Lower leg skin (tissue), 4 donors: ENCODE measurements around the gene NELFB. TPM values are rescaled to one million over a fixed set of nuclear protein-coding genes. Genes with fewer than 3 reads are reported as not detected.

Source experiments
- DNase-seq, 2 donors: peaks; one replicate each; pipeline ENCODE4 v3.0.0-alpha.2; 2019; ENCODE audit warnings: low spot score in 2 of 2
- H3K4me3 ChIP-seq: fragments of 200-600 bp; sonication (generic); 2 replicates; pipeline ENCODE4 v1.5.1; 2017; ENCODE audit warnings: mild to moderate bottlenecking, low read depth; ENCODE audit not compliant: poor library complexity, severe bottlenecking
- POLR2A ChIP-seq, 2 donors: fragments of 450-650 bp; IDR thresholded peaks; one replicate each; pipeline ENCODE4 v1.6.1; 2016 to 2017; ENCODE audit warnings: antibody characterized with exemption in 2 of 2, mild to moderate bottlenecking in 1 of 2, moderate library complexity in 1 of 2
- WGBS, 2 donors: methylation state at CpG; one replicate each; pipeline ENCODE4 v1.1.5; 2018; 5-methylcytosine and 5-hydroxymethylcytosine counted together
- intact Hi-C: fragments of 100-400 bp; cut with DNase I; formaldehyde crosslinking; loops from one replicate; pipeline ENCODE4 v1.15.0; 2023; ENCODE audit warnings: low total_unique reads
- total RNA-seq, 4 donors: library from RNA; depleted of rRNA; stranded (reverse); fragments of >200 nt; gene quantifications; one replicate each; pipeline ENCODE4 v1.1.0, GENCODE V29; 2016
- TF ChIP-seq, protein P1 (sequence below), 3 donors: fragments of 450-650 bp; IDR thresholded peaks; one replicate each; pipeline ENCODE4 v1.5.1; 2016; ENCODE audit warnings: antibody characterized with exemption in 3 of 3, mild to moderate bottlenecking in 3 of 3, moderate library complexity in 2 of 3

NELFB gene
- total RNA-seq, 4 donors from 2014 or later, result 40.7 to 52.7 (median 49.9) TPM

DNA sequence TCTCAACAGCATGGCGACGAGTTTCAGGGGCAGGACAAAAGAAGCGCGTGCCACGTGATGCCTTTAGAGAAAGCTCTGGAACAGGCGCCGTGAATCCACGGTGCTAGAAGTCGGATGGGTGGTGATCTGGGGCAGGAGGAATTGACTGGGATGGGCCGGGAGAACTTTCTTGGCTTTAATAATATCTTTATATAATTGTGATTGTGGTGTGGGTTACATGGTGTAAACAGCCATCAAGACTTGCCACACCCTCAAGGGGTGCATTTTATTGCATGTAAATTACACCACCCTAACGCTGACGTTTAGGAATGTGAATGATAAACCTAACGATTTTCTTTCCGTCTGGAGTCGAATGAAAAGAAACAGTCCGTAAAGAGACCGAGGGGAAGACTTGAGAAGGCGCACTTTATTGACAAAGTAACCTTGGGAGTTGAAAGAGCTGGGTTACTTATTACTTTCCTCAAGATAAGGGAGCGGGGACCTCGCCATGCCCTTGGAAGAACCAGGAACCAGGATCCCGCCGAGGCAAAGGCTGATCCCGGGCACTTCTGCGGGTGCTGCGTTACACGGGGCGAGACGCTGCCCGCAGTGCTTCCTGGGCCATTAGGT, 38.5 kb downstream of the NELFB start:
- intact Hi-C loops, result no loop called here
- no peak for DNase-seq
- TF ChIP-seq, protein P1, sequence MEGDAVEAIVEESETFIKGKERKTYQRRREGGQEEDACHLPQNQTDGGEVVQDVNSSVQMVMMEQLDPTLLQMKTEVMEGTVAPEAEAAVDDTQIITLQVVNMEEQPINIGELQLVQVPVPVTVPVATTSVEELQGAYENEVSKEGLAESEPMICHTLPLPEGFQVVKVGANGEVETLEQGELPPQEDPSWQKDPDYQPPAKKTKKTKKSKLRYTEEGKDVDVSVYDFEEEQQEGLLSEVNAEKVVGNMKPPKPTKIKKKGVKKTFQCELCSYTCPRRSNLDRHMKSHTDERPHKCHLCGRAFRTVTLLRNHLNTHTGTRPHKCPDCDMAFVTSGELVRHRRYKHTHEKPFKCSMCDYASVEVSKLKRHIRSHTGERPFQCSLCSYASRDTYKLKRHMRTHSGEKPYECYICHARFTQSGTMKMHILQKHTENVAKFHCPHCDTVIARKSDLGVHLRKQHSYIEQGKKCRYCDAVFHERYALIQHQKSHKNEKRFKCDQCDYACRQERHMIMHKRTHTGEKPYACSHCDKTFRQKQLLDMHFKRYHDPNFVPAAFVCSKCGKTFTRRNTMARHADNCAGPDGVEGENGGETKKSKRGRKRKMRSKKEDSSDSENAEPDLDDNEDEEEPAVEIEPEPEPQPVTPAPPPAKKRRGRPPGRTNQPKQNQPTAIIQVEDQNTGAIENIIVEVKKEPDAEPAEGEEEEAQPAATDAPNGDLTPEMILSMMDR (IDR thresholded peaks at IDR 0.05), result no peak
- no peak for TF ChIP-seq POLR2A (IDR thresholded peaks at IDR 0.05)
- H3K4me3 ChIP-seq, result no peak overlapping the region
- 65 to 68% methylated on average over 29 of the region's 29 CpGs for WGBS, 2 donors

DNA sequence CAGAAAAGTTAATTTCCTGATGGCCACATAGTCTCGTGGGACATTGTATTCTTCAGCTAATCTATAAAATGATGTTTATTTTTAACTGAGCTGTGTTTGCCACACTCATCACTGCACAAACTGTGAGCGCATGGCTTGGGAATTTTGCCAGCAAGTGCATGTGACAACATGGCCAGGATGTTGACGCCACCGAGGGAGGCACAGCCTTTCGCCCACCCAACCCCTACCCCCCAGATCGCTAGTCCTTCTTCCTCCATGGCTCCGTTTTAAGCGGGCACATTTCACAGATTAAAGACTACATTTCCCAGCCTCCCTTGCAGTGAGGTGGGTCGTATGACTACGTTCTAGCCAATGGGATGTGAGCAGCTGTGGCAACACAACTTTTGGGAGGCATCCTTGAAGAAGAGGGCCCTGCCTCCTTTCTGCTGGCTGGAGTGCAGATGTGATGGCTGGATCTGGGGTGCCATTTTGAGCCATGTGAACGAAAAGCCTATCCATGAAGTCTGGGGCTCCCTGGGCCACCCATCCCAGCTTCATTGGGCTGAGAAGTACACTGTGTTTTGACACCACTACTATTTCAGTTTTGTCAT, 39.1 kb downstream of the NELFB start:
- DNase-seq, result no peak
- H3K4me3 ChIP-seq, result no peak overlapping the region
- intact Hi-C loops, result no loop called here
- WGBS, 2 donors, result 37 to 41% methylated on average over 11 of the region's 11 CpGs
- TF ChIP-seq, protein P1 (IDR thresholded peaks at IDR 0.05), result no peak
- TF ChIP-seq POLR2A (IDR thresholded peaks at IDR 0.05), result no peak

DNA sequence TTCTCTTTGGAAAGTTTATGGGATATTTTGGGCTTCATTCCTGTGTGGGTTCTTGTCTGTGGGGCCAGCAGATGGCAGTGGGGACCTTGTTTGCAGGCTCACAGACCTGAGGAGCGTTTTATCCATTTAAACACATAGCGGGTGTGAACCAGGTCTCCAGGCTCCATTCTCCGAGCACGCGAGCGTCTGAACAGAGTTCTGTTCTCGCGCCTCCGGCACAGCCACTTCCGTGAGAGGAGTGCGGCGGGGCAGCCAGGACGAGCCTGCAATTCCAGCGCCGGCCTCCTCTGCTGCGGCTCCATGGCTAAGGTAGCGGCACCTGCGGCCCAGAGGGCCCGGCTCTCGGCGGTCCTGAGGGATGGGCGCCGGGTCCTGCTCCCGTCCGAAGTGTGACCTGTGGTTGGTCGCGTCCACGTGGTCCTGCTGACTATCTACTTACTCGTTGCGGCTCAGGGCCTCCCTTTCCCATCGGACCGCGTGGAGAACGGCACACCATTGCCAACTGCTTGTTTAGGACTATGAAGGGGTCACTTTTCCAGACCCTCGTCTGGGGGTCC, 39.6 kb downstream of the NELFB start:
- H3K4me3 ChIP-seq, result no peak overlapping the region
- no peak for TF ChIP-seq POLR2A (IDR thresholded peaks at IDR 0.05)
- intact Hi-C loops, result loop anchor here (5.0 kb wide), 1 partner anchor 113 kb away; no protein-coding TSS in a partner anchor
- no peak for DNase-seq
- whole genome bisulfite sequencing, 2 donors, result 7 to 8% methylated on average over 17 to 30 of the region's 35 CpGs

DNA sequence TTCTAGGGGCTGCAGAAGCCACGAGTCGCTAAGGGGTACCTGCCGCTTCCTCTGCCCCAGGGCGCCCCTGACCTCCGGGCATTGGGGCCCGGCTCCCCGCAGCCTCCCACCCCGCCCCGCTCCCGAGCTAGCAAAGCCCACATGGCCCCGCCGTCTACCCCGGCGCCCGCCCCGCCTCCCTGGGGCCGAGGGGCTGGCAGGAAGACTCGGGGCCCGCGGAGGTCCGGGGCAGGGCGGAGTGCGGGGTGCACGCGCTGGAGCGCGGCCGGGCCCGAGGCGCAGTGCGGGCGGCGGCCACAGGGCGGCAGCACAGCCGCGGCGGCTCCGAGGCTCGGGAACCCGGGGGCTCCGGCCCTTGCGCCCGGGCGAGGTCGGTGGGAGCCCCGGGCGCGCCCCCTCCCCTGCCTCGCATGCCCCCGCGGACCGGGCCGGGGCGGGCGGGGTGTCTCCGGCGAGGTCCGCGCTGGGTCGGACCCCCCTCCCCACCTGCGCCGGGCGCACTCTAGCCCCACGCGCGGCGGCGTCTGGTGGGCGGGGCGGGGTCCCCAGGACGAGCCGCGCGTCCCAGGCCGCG, 40.2 kb downstream of the NELFB start:
- 1 to 2% methylated on average over 9 to 19 of the region's 76 CpGs for WGBS, 2 donors
- TF ChIP-seq, protein P1 (IDR thresholded peaks at IDR 0.05), result no peak
- TF ChIP-seq POLR2A (IDR thresholded peaks at IDR 0.05), result no peak
- DNase-seq, result no peak
- H3K4me3 ChIP-seq, result no peak overlapping the region
- intact Hi-C loops, result loop anchor here (5.0 kb wide), 1 partner anchor 112 kb away; no protein-coding TSS in a partner anchor

DNA sequence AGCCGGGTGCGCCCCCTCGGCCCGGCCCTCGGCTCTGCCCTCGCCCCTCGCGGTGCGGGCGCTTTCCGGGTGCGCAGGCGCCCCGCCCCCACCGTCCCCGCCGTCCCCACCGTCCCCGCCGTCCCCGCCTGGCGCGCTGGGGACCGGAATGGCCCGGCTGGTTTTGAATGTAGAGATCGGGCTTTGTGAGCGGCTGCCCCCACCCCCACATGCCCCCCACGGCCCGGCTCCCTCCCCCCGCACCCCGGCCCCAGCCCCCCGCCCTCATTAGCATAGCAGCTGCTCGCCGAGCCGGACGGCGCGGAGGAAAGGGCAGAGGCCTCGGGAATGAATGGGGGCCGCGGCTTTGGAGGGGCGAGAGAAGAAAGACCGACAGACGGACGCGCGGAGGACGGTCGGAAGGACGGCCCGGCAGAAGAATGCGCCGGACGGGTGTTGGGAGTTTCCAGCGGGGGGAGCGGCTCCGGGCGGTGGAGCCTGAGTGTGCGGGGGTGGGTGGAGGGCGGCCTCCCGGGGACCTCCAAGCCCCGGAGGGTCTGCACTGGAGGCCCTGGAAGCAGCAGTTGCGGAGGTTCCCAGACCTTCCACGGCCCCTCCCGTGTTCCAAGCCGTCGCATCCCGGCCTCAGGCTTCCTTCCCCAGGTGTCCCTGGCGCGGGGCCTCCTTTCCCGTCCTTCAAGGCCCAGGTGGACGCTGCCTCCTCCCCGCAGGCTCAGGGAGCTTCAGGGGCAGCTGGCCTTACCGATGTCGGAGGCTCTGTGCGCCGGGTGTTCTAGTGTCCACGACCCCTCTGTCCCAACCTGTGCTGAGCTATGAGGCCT, 40.9 kb downstream of the NELFB start:
- no peak for DNase-seq
- intact Hi-C loops, result loop anchor here (5.0 kb wide), 1 partner anchor 111 kb away; no protein-coding TSS in a partner anchor

More for the DNA sequence above, 40.9 kb downstream of the NELFB start:
- TF ChIP-seq, protein P1 (IDR thresholded peaks at IDR 0.05), result no peak
- no peak for TF ChIP-seq POLR2A (IDR thresholded peaks at IDR 0.05)
- WGBS, 2 donors, result 13 to 26% methylated on average over 39 to 55 of the region's 78 CpGs
- no peak overlapping the region for H3K4me3 ChIP-seq
